Vagina (tissue), 2 donors: ENCODE data around the gene PNPLA8.

ENCODE experiments used
- POLR2A ChIP-seq, 2 donors: fragments of 450-650 bp; IDR thresholded peaks; one replicate each; pipeline ENCODE4 v1.6.1; 2017; ENCODE audit warnings: antibody characterized with exemption in 2 of 2, mild to moderate bottlenecking in 2 of 2, moderate library complexity in 2 of 2
- TF ChIP-seq, protein P1 (sequence below), 3 experiments: fragments of 450-650 bp in 2 of 3; fragments of 200-600 bp in 1 of 3; sonication (generic) in 1 of 3; IDR thresholded peaks; one replicate each; pipeline ENCODE4 v1.5.1; 2017 to 2019; ENCODE audit warnings: antibody characterized with exemption in 3 of 3, mild to moderate bottlenecking in 2 of 3, moderate library complexity in 2 of 3

DNA sequence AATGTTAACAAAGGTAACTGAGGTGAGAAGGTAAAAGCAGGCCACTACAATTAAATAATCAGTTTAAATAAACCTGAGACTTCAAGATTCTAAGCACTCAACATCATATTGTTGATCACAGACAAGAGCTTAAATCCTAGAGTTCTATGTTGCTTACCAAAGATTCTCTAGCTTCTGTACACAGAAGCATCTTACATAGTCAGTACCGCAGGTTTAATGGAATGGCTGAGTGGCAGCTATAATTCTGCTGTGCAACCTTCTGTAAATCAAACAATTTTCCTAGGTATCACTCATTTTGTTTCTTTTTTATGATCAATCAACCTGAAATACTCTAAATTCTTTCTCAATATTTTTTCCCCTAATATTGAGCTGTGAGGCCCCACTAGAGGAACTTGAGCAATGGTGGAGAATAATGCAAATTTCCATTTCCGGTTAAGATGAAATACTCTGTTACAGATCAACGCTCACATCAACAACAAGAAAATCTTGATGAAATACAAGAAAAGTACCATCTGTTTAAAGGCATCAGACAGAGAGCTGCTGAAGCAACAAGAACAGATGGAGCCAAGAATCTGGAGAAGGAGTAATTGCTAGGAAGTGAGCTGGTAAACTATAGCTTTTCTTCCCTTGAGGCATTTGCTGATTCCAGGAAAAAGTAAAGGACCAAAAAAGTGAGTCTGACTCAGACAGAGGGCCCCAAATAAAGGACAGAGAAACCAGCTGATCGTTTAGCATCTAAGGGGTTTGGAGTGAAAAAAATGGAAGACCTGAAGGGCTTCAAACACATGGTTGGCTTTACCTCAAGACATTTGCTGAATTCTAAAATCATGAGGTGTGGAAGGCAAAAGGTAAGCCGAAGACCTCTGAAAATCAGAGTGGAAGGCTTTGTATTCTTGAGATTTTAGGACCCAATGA is 22.6 kb downstream of the PNPLA8 start:
- TF ChIP-seq, protein P1, sequence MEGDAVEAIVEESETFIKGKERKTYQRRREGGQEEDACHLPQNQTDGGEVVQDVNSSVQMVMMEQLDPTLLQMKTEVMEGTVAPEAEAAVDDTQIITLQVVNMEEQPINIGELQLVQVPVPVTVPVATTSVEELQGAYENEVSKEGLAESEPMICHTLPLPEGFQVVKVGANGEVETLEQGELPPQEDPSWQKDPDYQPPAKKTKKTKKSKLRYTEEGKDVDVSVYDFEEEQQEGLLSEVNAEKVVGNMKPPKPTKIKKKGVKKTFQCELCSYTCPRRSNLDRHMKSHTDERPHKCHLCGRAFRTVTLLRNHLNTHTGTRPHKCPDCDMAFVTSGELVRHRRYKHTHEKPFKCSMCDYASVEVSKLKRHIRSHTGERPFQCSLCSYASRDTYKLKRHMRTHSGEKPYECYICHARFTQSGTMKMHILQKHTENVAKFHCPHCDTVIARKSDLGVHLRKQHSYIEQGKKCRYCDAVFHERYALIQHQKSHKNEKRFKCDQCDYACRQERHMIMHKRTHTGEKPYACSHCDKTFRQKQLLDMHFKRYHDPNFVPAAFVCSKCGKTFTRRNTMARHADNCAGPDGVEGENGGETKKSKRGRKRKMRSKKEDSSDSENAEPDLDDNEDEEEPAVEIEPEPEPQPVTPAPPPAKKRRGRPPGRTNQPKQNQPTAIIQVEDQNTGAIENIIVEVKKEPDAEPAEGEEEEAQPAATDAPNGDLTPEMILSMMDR (IDR thresholded peaks at IDR 0.05) = no peak
- TF ChIP-seq POLR2A (IDR thresholded peaks at IDR 0.05) = no peak
